NOMO-1 treated with DMSO at 0.1 percent for 48 hours (cell line): ENCODE measurements around the gene BANP.
"Not testable (repeated sequence)": the region's sequence is repeated elsewhere in the genome, so short reads cannot be mapped to it uniquely, and the experiment has no call there.

Source experiments
- DNase-seq: peaks from one replicate; lab custom pipeline; 2025; ENCODE audit not compliant: unreplicated experiment; lab: John Stamatoyannopoulos, UW

Gene BANP

DNA sequence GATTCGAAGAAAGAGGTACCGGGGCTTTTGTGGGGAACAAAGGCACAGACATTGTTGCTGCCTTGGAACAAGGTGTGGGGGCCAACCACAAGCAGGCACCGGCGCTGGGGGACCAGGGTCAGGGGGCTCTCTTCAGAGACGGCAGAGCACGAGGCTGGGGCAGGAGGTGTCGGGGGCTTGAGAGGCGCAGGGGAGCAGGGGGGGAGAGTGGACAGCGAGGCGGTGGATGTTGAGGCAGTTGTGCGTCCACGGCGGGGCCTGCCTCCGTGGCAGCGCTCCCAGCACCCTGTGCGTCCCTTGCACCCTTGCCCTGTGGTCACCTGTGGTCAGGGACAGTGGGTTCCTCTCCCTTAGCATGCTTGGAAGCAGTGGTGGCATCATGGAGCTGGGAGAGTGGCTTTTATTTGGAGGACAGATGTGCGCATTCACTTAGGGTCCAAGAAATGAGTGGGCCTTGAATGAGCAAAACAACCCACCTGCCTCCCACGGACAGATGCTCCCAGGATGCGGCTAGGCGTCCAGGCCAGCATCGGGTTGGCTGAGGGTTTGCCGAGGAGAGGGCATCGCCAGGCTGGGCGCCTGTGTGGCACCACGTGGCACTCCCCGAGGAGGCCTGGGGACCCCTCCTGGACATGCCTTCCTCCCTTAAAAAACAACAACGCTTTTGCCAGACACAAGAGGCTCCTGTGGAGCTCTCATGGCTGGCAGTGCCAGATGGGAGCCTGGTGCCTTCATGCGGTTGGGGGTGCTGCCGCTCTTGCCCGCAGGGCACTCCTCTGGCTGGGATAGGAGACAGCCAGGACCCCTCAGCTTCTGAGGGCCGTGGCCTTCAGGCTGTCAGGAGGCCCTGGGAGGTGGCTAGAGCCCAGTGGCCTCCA lies 113.0 kb downstream of the BANP start:
- DNase-seq = no peak

DNA sequence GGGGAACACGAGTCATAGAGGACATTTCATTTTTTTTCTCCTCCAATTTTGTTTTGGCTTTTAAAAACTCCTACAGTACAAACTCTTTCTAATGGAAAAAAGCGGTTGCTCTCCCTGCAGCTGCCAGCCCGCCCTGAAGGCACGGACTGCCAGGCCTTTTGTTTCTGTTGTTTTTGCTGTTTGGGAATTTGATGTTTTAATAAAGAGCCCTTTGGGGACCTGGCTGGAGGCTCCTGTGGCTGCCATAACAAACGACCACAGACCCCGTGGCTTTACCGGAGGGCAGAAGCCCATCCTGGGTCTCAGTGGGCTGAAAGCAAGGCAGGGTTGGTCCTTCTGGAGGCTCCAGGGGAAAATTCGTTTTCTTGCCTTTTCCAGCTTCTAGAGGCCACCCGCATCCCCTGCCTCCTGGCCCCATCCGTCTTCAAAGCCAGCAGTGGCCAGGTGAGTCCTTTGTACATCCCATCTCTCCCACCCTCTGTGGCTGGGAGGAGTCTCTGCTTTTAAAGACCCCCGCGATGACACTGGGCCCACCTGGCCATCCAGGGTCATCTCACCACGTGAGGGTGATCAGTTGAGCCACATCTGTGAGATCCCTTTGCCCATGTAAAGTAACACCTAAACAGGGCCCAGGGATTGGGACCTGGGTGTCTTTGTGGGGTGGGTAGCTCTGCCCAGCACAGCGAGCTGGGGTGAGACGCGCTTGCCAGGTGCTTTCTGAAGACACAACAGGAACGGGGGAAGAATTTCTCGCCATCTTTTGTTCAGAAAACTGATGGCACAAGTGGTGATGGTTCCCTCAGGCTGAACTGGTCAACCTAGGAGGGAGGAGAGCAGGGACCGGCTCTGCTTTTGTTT lies 113.9 kb downstream of the BANP start:
- no peak for DNase-seq

DNA sequence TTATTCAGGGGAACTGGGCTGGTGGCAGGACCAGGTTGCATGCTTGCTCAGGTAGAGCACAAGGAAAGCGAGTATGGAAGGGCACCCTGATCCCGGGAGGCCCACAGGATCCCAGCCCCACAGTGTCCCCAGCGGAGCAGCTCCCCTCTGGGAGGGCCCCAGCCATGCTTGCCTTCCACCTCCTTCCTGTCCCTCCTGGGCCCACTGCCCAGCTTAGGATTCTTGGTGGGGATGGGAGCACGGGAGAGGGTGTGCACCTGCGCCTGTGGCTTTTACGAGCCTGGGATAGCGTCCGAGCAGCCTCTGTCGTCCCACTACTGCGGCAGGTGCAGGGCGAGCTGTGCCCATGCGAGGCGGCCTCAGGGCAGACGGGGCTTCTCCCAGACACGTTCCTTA lies 114.5 kb downstream of the BANP start:
- DNase-seq = no peak

DNA sequence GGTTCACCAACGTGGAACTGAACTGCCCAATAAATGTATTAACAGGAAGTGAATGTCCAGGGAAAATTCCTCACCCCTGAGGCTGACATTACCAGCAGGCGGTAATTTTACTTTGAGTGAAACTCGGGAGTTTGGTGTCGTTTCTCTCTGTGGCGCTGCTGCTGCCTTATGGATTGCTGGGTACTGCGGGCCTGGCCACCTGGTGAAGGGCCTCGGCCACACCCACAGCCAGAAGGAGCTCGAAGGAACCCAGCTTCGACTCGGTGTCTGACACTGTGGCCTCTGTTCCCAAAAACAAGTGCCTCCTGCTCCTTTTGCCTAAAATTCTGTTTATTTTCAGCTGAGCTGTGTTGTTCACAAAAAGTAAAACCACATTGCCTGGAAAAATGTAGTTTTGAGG lies 115.0 kb downstream of the BANP start:
- DNase-seq = no peak

DNA sequence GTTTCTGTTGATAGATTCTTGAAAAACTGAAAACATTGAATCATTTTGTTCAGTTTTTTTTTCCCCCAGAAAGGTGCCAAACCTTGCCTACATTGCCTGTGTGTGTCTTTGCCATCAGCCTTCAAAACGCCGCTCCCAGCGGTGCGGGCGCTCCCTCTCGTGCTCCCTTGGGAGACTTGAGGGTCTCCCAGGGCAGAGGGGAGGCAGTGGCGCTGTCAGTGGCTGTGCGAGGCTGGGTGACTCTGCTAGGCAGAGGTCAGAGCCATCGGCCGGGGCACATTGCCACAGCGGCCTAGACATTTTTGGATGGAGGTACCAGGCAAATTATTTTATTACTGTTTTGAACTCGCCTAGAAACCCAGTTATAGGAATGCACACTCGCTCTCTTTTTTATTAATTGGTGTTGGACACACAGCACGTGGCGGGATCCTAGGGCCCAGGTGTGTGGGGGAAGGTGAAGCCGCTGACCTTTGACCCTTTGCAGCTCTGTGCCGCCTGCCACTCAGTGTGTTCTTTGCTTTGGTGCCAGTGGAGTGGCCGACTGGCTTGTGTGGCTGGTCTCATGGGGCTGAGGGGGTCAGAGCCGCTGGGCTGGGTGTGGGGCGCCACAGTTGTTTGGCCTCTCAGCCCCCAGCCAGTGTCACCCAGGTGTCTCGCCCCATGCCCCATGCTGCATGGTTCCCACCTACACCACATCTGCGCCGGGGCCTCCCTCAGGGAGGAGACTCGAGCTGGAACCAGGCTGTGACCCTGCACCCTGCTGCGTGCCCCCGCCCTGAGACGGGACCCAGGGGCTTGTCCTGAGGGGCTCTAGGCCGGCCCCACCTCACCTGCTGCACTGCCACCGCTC lies 115.7 kb downstream of the BANP start:
- DNase-seq = no peak

GRCh38 chr16:88067530-88068411 lies 116.5 kb downstream of the BANP start:
- no peak for DNase-seq

DNA sequence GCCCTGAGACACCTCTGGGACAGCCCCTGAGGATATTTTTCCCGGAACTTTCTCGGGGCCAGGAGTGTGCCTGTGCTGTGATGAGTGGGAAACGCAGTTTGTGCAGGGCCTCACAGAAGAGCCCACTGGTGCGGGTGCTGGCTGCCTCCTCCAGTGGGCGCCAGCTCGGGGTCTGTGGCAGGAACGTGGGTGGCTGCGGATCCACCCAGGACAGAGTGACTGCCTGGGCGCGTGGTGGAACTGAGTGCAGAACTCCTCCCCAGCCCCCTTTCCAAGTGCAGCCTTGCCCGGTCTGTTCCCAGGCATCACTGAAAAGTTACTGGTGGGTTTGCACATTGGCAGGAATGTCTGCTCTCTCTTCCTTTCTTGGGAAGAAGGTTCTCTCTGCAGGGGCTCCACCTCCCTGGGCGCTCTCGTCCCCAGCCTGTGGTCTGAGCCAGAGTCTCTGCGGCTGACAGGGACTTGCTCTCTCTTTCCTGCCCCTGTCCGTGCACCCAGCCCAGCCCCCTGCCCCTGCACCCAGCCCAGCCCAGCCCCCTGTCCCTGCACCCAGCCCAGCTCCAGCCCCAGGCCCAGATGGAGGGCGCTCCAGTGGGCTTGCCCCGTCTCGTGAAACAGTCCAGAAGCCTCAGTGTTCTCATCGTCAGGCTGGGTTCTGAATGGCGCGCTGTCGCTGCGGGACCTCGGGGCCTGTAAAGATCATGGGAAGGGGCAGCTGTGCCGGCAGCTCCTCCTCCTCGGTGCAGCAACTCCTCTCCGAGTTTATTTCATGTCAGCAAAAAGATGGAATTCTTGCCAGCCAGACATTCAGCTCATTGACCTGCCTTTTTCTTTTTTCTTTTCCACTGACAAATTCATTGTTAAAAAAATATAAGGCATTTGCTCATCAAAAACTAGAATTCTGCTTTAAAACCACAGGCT lies 117.5 kb downstream of the BANP start:
- DNase-seq = no peak

DNA sequence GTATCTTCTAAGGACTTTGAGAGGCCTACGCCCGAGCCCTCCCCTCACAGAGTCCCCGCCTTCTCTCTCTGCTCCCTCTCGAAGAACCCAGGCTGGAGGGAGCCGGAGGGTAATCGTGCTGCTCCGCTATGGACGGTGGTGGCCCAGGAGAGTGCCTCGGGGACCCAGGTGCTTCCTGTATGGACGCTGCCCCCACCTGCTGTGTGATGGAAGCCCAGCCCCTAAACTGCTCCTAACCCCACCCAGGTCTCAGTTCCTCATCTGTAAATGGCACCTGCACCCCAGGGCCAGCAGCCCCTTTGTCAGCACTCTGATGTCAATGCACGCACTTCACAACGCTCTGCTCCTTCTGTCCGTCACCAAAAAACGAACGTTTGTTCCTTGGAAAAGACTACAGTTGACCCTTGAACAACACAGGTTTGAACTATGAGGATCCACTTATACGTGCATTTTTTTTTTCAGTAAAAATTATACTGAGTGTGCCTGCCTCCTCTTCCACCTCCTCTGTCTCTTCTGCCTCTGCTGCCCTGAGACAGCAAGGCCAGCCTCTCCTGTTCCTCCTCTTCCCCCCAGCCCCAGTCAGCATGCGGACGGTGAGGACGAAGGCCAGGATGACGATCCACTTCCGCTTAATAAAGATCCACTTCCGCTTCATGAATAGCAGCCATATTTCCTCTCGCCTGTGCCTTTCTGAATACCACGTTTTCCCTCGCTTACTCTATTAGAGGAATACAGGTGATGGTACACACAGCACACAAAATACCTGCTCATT lies 118.3 kb downstream of the BANP start:
- no peak for DNase-seq

DNA sequence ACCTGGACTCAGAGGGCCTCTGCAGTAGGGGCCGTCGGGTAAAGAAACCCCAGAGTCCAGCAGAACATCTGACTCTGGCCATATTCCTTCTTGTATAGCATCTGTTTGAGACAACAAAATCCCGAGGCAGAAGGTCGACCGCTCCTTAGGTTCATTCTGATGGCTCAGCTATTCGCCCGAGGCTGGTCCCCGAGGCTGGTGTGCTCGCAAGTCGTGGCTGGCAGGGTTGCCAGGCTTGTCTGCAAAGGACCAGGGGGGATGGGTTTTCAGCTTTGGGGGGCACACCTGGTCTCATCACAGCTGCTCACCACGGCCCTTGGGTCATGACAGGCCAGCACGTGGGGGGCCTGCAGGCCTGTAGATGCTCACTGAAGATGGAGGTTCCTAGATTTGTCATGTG lies 119.1 kb downstream of the BANP start:
- no peak for DNase-seq

GRCh38 chr16:88070989-88071625 lies 119.9 kb downstream of the BANP start:
- DNase-seq = no peak

DNA sequence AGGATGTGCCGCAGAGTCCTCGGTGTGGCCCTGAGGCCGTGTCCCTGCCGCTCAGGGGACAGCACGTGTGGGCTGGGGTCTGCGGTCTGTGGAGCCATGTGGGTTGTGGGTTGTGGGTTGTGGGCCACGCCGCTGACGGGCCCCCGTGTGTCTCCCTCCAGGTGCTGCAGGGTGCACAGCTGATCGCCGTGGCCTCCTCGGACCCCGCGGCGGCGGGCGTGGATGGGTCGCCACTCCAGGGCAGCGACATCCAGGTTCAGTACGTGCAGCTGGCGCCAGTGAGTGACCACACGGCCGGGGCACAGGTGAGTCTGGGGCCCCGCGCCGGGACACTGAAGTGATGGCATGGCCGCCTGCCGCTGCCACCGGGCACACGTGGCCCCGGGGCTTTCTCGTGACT lies 120.7 kb downstream of the BANP start:
- no peak for DNase-seq

- DNase-seq = no peak
Measured at GRCh38 chr16:88072571-88073001, 121.4 kb downstream of the BANP start.

- no peak for DNase-seq
Measured at GRCh38 chr16:88073201-88073721, 122.0 kb downstream of the BANP start.

GRCh38 chr16:88074041-88074440 lies 122.8 kb downstream of the BANP start:
- no peak for DNase-seq

- DNase-seq = no peak
Measured at GRCh38 chr16:88076211-88076931, 125.1 kb downstream of the BANP start.

- not testable (repeated sequence) for DNase-seq
Measured at GRCh38 chr16:88076932-88077320, 125.7 kb downstream of the BANP start.
